Endothelial cell of umbilical vein (primary cell): Measurements from ENCODE around the gene RBM20. TPM values are rescaled to one million over a fixed set of nuclear protein-coding genes. Genes with fewer than 3 reads are reported as not detected.
"Not testable (repeated sequence)": the region's sequence is repeated elsewhere in the genome, so short reads cannot be mapped to it uniquely, and the experiment has no call there.

ENCODE experiments used
- BruUV-seq: library from RNA; stranded (reverse); fragments of 400-500 nt; replicated peaks from 2 replicates; lab custom pipeline; 2021; lab: Mats Ljungman, UMichigan
- CTCF ChIA-PET: fragments of 300-600, 350-600 bp; sonication (Branson Sonifier 250); formaldehyde crosslinking; loops from one replicate; lab custom pipeline; 2021; ENCODE audit warnings: antibody characterized with exemption, inconsistent platforms; lab: Charles Lee
- POLR2A ChIA-PET: fragments of 300-600, 350-600 bp; sonication (Branson Sonifier 250); formaldehyde crosslinking; loops from one replicate; lab custom pipeline; 2021; ENCODE audit warnings: antibody characterized with exemption, inconsistent platforms; lab: Charles Lee
- DNase-seq: peaks from one replicate; pipeline ENCODE4 v3.0.0-alpha.2; 2011; ENCODE audit warnings: low read depth, low spot score
- FAIRE-seq: peaks from 2 replicates; lab custom pipeline; 2011; peaks lifted over from hg19 to GRCh38; lab: Jason Lieb, UNC
- H2AFZ ChIP-seq: 2 replicates; pipeline ENCODE4 v1.6.0; 2012; ENCODE audit warnings: low read depth, low read length, control low read depth, inconsistent platforms
- H3K27ac ChIP-seq: 2 replicates; pipeline ENCODE4 v1.5.1; 2011; ENCODE audit warnings: low read depth, mild to moderate bottlenecking, control low read depth, low read length, moderate library complexity; ENCODE audit not compliant: insufficient read depth
- H3K27me3 ChIP-seq, 2 experiments: 2 replicates each; pipeline versions ENCODE4 v1.6.0 to v1.6.1; 2011; ENCODE audit warnings: low read length in 2 of 2, mixed read lengths in 1 of 2; ENCODE audit not compliant: control insufficient read depth in 2 of 2, insufficient read depth in 2 of 2
- H3K36me3 ChIP-seq, 2 experiments: 2 replicates in 1 of 2; 3 replicates in 1 of 2; pipeline ENCODE4 v1.5.1; 2011; ENCODE audit warnings: low read length in 2 of 2, mild to moderate bottlenecking in 1 of 2, moderate library complexity in 1 of 2; ENCODE audit not compliant: control insufficient read depth in 2 of 2, insufficient read depth in 2 of 2; ENCODE audit errors: extremely low read depth in 1 of 2
- H3K4me1 ChIP-seq: 3 replicates; pipeline ENCODE4 v1.5.1; 2011; ENCODE audit warnings: mild to moderate bottlenecking, low read length; ENCODE audit not compliant: control insufficient read depth, insufficient read depth; ENCODE audit errors: extremely low read depth
- H3K4me2 ChIP-seq: 2 replicates; pipeline ENCODE4 v1.6.1; 2011; ENCODE audit warnings: low read length, control low read depth, mixed read lengths; ENCODE audit not compliant: insufficient read depth
- H3K4me3 ChIP-seq, 3 experiments: fragments of 200-600 bp in 1 of 3; sonication (generic), shearing (Covaris generic) in 1 of 3; replicated peaks in 1 of 3; 2 replicates each; pipeline ENCODE4 v1.5.1; 2011 to 2016; ENCODE audit warnings: control low read depth in 3 of 3, low read length in 3 of 3, mild to moderate bottlenecking in 2 of 3, inconsistent platforms in 1 of 3, low read depth in 1 of 3, moderate library complexity in 1 of 3; ENCODE audit not compliant: insufficient read depth in 1 of 3
- H3K79me2 ChIP-seq: 2 replicates; pipeline ENCODE4 v1.6.0; 2012; ENCODE audit warnings: low read length, inconsistent platforms; ENCODE audit not compliant: control insufficient read depth, insufficient read depth
- H3K9ac ChIP-seq: replicated peaks from 2 replicates; pipeline ENCODE3; 2011; ENCODE audit warnings: low read length, control low read depth; ENCODE audit not compliant: insufficient read depth; ENCODE audit errors: extremely low read depth
- H3K9me1 ChIP-seq: replicated peaks from 3 replicates; pipeline ENCODE4 v1.6.0; 2011; ENCODE audit warnings: mild to moderate bottlenecking, low read length; ENCODE audit not compliant: control insufficient read depth, insufficient read depth; ENCODE audit errors: extremely low read depth
- H3K9me3 ChIP-seq: replicated peaks from 2 replicates; pipeline ENCODE4 v1.5.1; 2012; ENCODE audit warnings: low read length, inconsistent platforms; ENCODE audit not compliant: control insufficient read depth, insufficient read depth
- H4K20me1 ChIP-seq: replicated peaks from 2 replicates; pipeline ENCODE3; 2011; ENCODE audit warnings: mild to moderate bottlenecking, low read length; ENCODE audit not compliant: control insufficient read depth, insufficient read depth; ENCODE audit errors: extremely low read depth
- EZH2 ChIP-seq: IDR thresholded peaks from 2 replicates; pipeline ENCODE4 v1.6.1; 2012; ENCODE audit warnings: borderline replicate concordance, low read depth, mild to moderate bottlenecking, moderate library complexity, low read length, inconsistent platforms; ENCODE audit not compliant: severe bottlenecking
- FOS ChIP-seq: IDR thresholded peaks from 2 replicates; pipeline ENCODE4 v1.6.1; 2011; ENCODE audit warnings: mild to moderate bottlenecking, low read length, moderate library complexity, borderline replicate concordance; ENCODE audit not compliant: insufficient read depth
- JUN ChIP-seq: IDR thresholded peaks from 2 replicates; pipeline ENCODE4 v1.6.1; 2011; ENCODE audit warnings: borderline replicate concordance, low read depth; ENCODE audit not compliant: insufficient read length, insufficient read depth
- dilution Hi-C: fragments of 300-500 bp; cut with MboI; formaldehyde crosslinking; loops from one replicate; pipeline ENCODE4 v1.15.0; 2019; ENCODE audit warnings: low sequenced_read_pairs; ENCODE audit not compliant: extremely low pct_ligation_motif_present
- intact Hi-C: fragments of 100-400 bp; cut with micrococcal nuclease; formaldehyde crosslinking; loops from one replicate; pipeline ENCODE4 v1.10.0; 2022
- polyA plus RNA-seq, 4 experiments: library from polyadenylated mRNA; depleted of rRNA in 3 of 4; stranded (reverse) in 3 of 4; unstranded in 1 of 4; fragments of >200 nt; gene quantifications; 2 replicates each; pipeline versions ENCODE4 v1.2.1 to v1.2.3, GENCODE V29; 2011 to 2012; ENCODE audit warnings: missing spikeins in 1 of 4
- total RNA-seq: library from RNA; stranded (reverse); gene quantifications from 2 replicates; pipeline ENCODE4 v1.2.3, GENCODE V29; 2021

RBM20 gene
- total and polyA plus RNA-seq, 2 donors (not counting 3 experiments of a cell fraction or from before 2014, with no cell fraction given): 0.04 TPM; not detected in 1

DNA sequence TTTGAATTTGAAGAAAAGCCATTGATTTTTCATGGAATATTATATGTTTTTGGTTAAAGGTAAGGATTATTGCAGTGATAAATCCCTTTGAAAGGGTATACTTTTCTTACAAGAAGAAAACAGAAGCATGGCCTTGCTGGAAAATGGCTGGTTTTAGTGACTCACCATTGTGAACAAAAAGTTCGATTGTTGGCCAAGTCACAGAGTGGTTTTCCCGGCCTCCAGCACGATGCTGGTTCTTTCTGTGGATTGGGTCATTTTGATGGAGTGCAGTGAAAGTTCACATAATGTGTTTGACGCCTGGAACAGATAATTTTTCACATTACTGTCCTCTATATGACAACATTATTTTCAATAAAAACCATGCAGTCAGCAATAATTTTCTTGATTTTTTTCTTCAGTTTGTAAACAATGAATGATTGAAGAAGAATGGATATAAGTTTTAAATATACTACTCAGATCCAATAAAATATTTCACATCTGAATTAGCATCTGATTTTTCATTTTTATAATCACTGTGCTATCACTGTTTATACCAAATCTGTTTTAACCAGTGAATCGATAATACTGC, 60.9 kb downstream of the RBM20 start:
- intact Hi-C loops (no loop called here), dilution Hi-C loops (no loop called here)
- ChIA-PET POLR2A (no interaction called here), CTCF (no interaction called here)
- H3K9me1 ChIP-seq: no peaks in the 10 kb centered on the region
- H3K4me2 ChIP-seq: no peak overlapping the region
- H3K9ac ChIP-seq: no peak overlapping the region
- no peaks in the 10 kb centered on the region for H4K20me1 ChIP-seq
- BruUV-seq: no TSS peak
- no peaks in the 10 kb centered on the region for H3K9me3 ChIP-seq
- H3K4me3 ChIP-seq: no peak overlapping the region
- H3K27ac ChIP-seq: no peak overlapping the region
- DNase-seq (no peak), FAIRE-seq (no peak)
- H3K27me3 ChIP-seq: peaks cover 0 to 3% of the 10 kb centered on the region in 2 experiments
- TF ChIP-seq JUN (no peak), FOS (no peak), EZH2 (no peak)
- no peak overlapping the region for H2AFZ ChIP-seq
- no peaks in the 10 kb centered on the region for H3K4me1 ChIP-seq
- no peaks in the 10 kb centered on the region for H3K79me2 ChIP-seq
- H3K36me3 ChIP-seq: no peaks in the 10 kb centered on the region

DNA sequence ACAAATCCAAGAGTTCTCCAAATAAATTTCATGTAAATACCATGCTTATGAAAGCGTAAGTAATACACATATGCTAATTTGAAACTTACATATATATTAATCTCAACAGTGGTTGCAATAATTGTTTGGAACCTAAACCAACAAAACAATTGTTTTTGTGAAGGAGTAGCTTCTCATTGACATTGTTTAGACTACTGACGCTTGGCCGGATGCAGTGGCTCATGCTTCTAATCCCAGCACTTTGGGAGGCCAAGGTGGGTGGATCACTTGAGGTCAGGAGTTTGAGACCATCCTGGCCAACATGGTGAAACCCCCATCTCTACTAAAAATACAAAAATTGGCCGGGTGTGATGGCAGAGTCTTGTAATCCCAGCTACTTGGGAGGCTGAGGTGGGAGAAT, 61.5 kb downstream of the RBM20 start:
- BruUV-seq, H2AFZ ChIP-seq, H3K9ac ChIP-seq, H4K20me1 ChIP-seq, H3K36me3 ChIP-seq, POLR2A ChIA-PET, H3K79me2 ChIP-seq, dilution Hi-C loops, CTCF ChIA-PET, H3K4me2 ChIP-seq, H3K9me3 ChIP-seq, H3K4me1 ChIP-seq, H3K4me3 ChIP-seq, intact Hi-C loops, H3K27ac ChIP-seq, FAIRE-seq, H3K27me3 ChIP-seq, H3K9me1 ChIP-seq, DNase-seq: not testable (repeated sequence)
